ENCODE results near the gene SSH3.

GRCh38 chr11:67265633-67266448 is 37.5 kb upstream of the SSH3 start:
- TF ChIP-seq POLR2A (IDR thresholded peaks at IDR 0.05; ENCODE audit: low read length) (no peak), GATA1 (IDR thresholded peaks at IDR 0.05; ENCODE audit: low read depth, low read length) (no peak)
